ENCODE results near the gene OCEL1. TPM values are rescaled to one million over a fixed set of nuclear protein-coding genes. Genes with fewer than 3 reads are reported as not detected.

OCEL1 gene
- total RNA-seq, 1 donor from 2014 or later = 3.2 TPM

GRCh38 chr19:17232258-17232657, 6.2 kb downstream of the OCEL1 start:
- TF ChIP-seq CTCF (IDR thresholded peaks at IDR 0.05; ENCODE audit: insufficient read depth, low read length, severe bottlenecking) = no peak
- DNase-seq (ENCODE audit: low read depth) = no peak
- Histone ChIP-seq H3K27me3 (ENCODE audit: control insufficient read depth, insufficient read depth, low read length) (no peaks in the 10 kb centered on the region), H3K4me3 (ENCODE audit: low read depth, low read length) (no peak overlapping the region), H3K36me3 (ENCODE audit: control insufficient read depth, insufficient read depth, low read length) (peaks cover 16% of the 10 kb centered on the region)
- no peak for FAIRE-seq

GRCh38 chr19:17234911-17235299, 8.9 kb downstream of the OCEL1 start:
- DNase-seq (ENCODE audit: low read depth) = peak; percentile 44
- H3K36me3 ChIP-seq (ENCODE audit: control insufficient read depth, insufficient read depth, low read length) = peaks cover 20% of the 10 kb centered on the region

GRCh38 chr19:17235300-17235970, 9.4 kb downstream of the OCEL1 start:
- Histone ChIP-seq H3K27me3 (ENCODE audit: control insufficient read depth, insufficient read depth, low read length) (no peaks in the 10 kb centered on the region), H3K4me3 (ENCODE audit: low read depth, low read length) (peak overlapping the region; percentile 51), H3K36me3 (ENCODE audit: control insufficient read depth, insufficient read depth, low read length) (peaks cover 23% of the 10 kb centered on the region)
- peak; percentile 56 for DNase-seq (ENCODE audit: low read depth)
- peak; percentile 66 for TF ChIP-seq CTCF (IDR thresholded peaks at IDR 0.05; ENCODE audit: insufficient read depth, low read length, severe bottlenecking)
- FAIRE-seq = no peak

More at GRCh38 chr19:17234911-17235299, 8.9 kb downstream of the OCEL1 start:
- no peak for TF ChIP-seq CTCF (IDR thresholded peaks at IDR 0.05; ENCODE audit: insufficient read depth, low read length, severe bottlenecking)
- no peak for FAIRE-seq
- H3K27me3 ChIP-seq (ENCODE audit: control insufficient read depth, insufficient read depth, low read length) = no peaks in the 10 kb centered on the region
- H3K4me3 ChIP-seq (ENCODE audit: low read depth, low read length) = peak overlapping the region; percentile 51

- no peak for FAIRE-seq
- Histone ChIP-seq H3K4me3 (ENCODE audit: low read depth, low read length) (peak overlapping the region; percentile 51), H3K27me3 (ENCODE audit: control insufficient read depth, insufficient read depth, low read length) (no peaks in the 10 kb centered on the region), H3K36me3 (ENCODE audit: control insufficient read depth, insufficient read depth, low read length) (peaks cover 23% of the 10 kb centered on the region)
- DNase-seq (ENCODE audit: low read depth) = no peak
- TF ChIP-seq CTCF (IDR thresholded peaks at IDR 0.05; ENCODE audit: insufficient read depth, low read length, severe bottlenecking) = no peak
These were observed 10.1 kb downstream of the OCEL1 start for GRCh38 chr19:17235971-17236777.

GRCh38 chr19:17236811-17237543, 11.0 kb downstream of the OCEL1 start:
- DNase-seq (ENCODE audit: low read depth) (no peak), FAIRE-seq (no peak)
- Histone ChIP-seq H3K4me3 (ENCODE audit: low read depth, low read length) (no peak overlapping the region), H3K27me3 (ENCODE audit: control insufficient read depth, insufficient read depth, low read length) (no peaks in the 10 kb centered on the region), H3K36me3 (ENCODE audit: control insufficient read depth, insufficient read depth, low read length) (peaks cover 20% of the 10 kb centered on the region)
- TF ChIP-seq CTCF (IDR thresholded peaks at IDR 0.05; ENCODE audit: insufficient read depth, low read length, severe bottlenecking) = no peak

All from bronchial epithelial cell (primary cell).